K562 (cell line): Measurements from ENCODE around the gene BCORL1. TPM values are rescaled to one million over a fixed set of nuclear protein-coding genes. Genes with fewer than 3 reads are reported as not detected.

Experiments
- LEF1 ChIP-seq: fragments of 450-650 bp; IDR thresholded peaks from 2 replicates; pipeline ENCODE4 v1.6.1; 2016; ENCODE audit warnings: mild to moderate bottlenecking
- NR2C1 ChIP-seq, 2 experiments: fragments of 450-650 bp; IDR thresholded peaks; 2 replicates each; pipeline ENCODE4 v1.6.1; 2017; ENCODE audit warnings: mild to moderate bottlenecking in 2 of 2, antibody characterized with exemption in 1 of 2, inconsistent platforms in 1 of 2, missing compliant biosample characterization in 1 of 2, missing genetic modification characterization in 1 of 2
- RAD21 ChIP-seq, 2 experiments: fragments of 250-450 bp in 1 of 2; fragments of 450-650 bp in 1 of 2; sonication (Bioruptor Pico) in 1 of 2; formaldehyde crosslinking in 1 of 2; IDR thresholded peaks in 1 of 2; conservative IDR thresholded peaks in 1 of 2; 2 replicates each; pipeline versions ENCODE4 v1.4.0 to v1.8.0; 2020 to 2022; ENCODE audit warnings: mild to moderate bottlenecking in 2 of 2, moderate library complexity in 1 of 2
- polyA plus RNA-seq, 8 experiments: library from polyadenylated mRNA; depleted of rRNA in 4 of 8; stranded (reverse) in 5 of 8; unstranded in 3 of 8; fragments of >200 nt; fragmentation: Nextera tagmentation in 2 of 8; fragmentation: Illumina TruSeq in 1 of 8; extraction: Ambion mirVana in 2 of 8; extraction: Trizol in 1 of 8; gene quantifications; 2 replicates each; pipeline versions ENCODE4 v1.2.1 to v1.2.3, GENCODE V29; 2011 to 2014; ENCODE audit warnings: inconsistent platforms in 1 of 8, missing spikeins in 1 of 8
- total RNA-seq, 7 experiments: library from RNA; depleted of rRNA in 6 of 7; stranded (reverse); fragments of >200 nt in 6 of 7; fragmentation: Illumina TruSeq in 2 of 7; extraction: Trizol in 2 of 7; gene quantifications; 2 replicates each; pipeline versions ENCODE4 v1.2.1 to v1.2.3, GENCODE V29; 2011 to 2021; ENCODE audit warnings: low replicate concordance in 1 of 7
- TF ChIP-seq, protein P1 (sequence below), 3 experiments: IDR thresholded peaks in 2 of 3; conservative IDR thresholded peaks in 1 of 3; 2 replicates each; pipeline ENCODE4 v1.5.1; 2011 to 2012; ENCODE audit warnings: low read length in 3 of 3, mild to moderate bottlenecking in 3 of 3, control low read depth in 2 of 3, improper control_type of control experiment in 1 of 3, inconsistent platforms in 1 of 3, low read depth in 1 of 3, mixed read lengths in 1 of 3, moderate library complexity in 1 of 3; ENCODE audit not compliant: insufficient read depth in 2 of 3
- TF ChIP-seq, protein P2 (sequence below), 2 experiments: fragments of 450-650 bp; formaldehyde crosslinking in 1 of 2; IDR thresholded peaks; 2 replicates each; pipeline versions ENCODE4 v1.4.0 to v1.6.1; 2014 to 2020; ENCODE audit warnings: mild to moderate bottlenecking in 2 of 2, borderline replicate concordance in 1 of 2, low read depth in 1 of 2

The BCORL1 gene
- total and polyA plus RNA-seq, 9 of the 15 experiments (the other 6 are each of a cell fraction or from before 2014, with no cell fraction given), result 0.48 to 29.6 (median 2.1) TPM

DNA sequence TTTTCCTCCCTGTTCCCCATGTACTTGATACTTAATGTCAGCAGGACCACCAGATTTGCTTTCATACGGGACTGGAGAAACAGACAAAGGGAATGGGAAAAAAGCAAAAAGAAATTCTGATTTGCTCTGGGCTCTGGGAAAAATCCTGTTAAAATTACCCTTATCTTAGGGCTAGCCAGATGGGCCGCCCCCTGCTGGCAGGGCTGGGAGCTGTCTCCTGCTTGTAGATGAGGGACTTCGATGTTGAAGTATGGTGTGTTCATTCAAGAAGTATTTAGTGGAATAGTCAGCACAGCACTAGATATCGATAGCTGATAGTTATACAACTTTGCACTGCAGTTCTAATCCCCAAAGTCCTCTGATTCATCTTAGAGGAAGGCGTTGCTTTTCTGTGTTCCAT is 45.8 kb downstream of the BCORL1 start (continued):
- TF ChIP-seq, protein P1, sequence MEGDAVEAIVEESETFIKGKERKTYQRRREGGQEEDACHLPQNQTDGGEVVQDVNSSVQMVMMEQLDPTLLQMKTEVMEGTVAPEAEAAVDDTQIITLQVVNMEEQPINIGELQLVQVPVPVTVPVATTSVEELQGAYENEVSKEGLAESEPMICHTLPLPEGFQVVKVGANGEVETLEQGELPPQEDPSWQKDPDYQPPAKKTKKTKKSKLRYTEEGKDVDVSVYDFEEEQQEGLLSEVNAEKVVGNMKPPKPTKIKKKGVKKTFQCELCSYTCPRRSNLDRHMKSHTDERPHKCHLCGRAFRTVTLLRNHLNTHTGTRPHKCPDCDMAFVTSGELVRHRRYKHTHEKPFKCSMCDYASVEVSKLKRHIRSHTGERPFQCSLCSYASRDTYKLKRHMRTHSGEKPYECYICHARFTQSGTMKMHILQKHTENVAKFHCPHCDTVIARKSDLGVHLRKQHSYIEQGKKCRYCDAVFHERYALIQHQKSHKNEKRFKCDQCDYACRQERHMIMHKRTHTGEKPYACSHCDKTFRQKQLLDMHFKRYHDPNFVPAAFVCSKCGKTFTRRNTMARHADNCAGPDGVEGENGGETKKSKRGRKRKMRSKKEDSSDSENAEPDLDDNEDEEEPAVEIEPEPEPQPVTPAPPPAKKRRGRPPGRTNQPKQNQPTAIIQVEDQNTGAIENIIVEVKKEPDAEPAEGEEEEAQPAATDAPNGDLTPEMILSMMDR (IDR thresholded peaks at IDR 0.05 in 2 of 3, conservative IDR thresholded peaks at IDR 0.05 in 1 of 3; ENCODE audit: insufficient read depth in 2 of 3, low read depth in 1 of 3, low read length in 3 of 3), result peak; percentile 69 to 78 (median 70)
- TF ChIP-seq, protein P2, sequence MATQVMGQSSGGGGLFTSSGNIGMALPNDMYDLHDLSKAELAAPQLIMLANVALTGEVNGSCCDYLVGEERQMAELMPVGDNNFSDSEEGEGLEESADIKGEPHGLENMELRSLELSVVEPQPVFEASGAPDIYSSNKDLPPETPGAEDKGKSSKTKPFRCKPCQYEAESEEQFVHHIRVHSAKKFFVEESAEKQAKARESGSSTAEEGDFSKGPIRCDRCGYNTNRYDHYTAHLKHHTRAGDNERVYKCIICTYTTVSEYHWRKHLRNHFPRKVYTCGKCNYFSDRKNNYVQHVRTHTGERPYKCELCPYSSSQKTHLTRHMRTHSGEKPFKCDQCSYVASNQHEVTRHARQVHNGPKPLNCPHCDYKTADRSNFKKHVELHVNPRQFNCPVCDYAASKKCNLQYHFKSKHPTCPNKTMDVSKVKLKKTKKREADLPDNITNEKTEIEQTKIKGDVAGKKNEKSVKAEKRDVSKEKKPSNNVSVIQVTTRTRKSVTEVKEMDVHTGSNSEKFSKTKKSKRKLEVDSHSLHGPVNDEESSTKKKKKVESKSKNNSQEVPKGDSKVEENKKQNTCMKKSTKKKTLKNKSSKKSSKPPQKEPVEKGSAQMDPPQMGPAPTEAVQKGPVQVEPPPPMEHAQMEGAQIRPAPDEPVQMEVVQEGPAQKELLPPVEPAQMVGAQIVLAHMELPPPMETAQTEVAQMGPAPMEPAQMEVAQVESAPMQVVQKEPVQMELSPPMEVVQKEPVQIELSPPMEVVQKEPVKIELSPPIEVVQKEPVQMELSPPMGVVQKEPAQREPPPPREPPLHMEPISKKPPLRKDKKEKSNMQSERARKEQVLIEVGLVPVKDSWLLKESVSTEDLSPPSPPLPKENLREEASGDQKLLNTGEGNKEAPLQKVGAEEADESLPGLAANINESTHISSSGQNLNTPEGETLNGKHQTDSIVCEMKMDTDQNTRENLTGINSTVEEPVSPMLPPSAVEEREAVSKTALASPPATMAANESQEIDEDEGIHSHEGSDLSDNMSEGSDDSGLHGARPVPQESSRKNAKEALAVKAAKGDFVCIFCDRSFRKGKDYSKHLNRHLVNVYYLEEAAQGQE (IDR thresholded peaks at IDR 0.05; ENCODE audit: borderline replicate concordance), result peak; percentile 65
- TF ChIP-seq, protein P2 (CRISPR knock-in tag; IDR thresholded peaks at IDR 0.05; ENCODE audit: low read depth), result no peak
- no peak for TF ChIP-seq LEF1
- TF ChIP-seq RAD21 (CRISPR knock-in tag; conservative IDR thresholded peaks at IDR 0.05 in 1 of 2, IDR thresholded peaks at IDR 0.05 in 1 of 2), result peak; percentile 57 to 70
- TF ChIP-seq NR2C1 (IDR thresholded peaks at IDR 0.05), result no peak
- no peak for TF ChIP-seq NR2C1 (tag; IDR thresholded peaks at IDR 0.05)
